Right atrium auricular region (tissue), 2 donors: ENCODE measurements around the gene CTXND2. TPM values are rescaled to one million over a fixed set of nuclear protein-coding genes. Genes with fewer than 3 reads are reported as not detected.

Experiments used
- DNase-seq: peaks from one replicate; pipeline ENCODE4 v3.0.0-alpha.2; 2019; ENCODE audit warnings: low spot score
- H3K27ac ChIP-seq, 2 donors: fragments of 200-600 bp; sonication (generic); 1 replicate in 1 of 2; 2 replicates in 1 of 2; pipeline ENCODE4 v1.5.1; 2016 to 2019
- H3K27me3 ChIP-seq, 2 donors: fragments of 200-600 bp; sonication (generic); one replicate each; pipeline versions ENCODE4 v1.5.1 to v1.6.0; 2017 to 2019
- H3K36me3 ChIP-seq: fragments of 200-600 bp; sonication (generic); one replicate; pipeline ENCODE4 v1.5.1; 2016
- H3K4me1 ChIP-seq, 2 donors: fragments of 200-600 bp; sonication (generic); one replicate each; pipeline versions ENCODE4 v1.5.1 to v1.6.0; 2017 to 2019
- H3K4me3 ChIP-seq, 2 donors: fragments of 200-600 bp; sonication (generic); 1 replicate in 1 of 2; 2 replicates in 1 of 2; pipeline ENCODE4 v1.5.1; 2017 to 2019; ENCODE audit warnings: mild to moderate bottlenecking in 1 of 2, moderate library complexity in 1 of 2
- H3K9me3 ChIP-seq, 2 donors: fragments of 200-600 bp; sonication (generic); one replicate each; pipeline ENCODE4 v1.5.1; 2019
- total RNA-seq, 2 donors: library from RNA; depleted of rRNA; stranded (reverse); fragments of >200 nt; gene quantifications; one replicate each; pipeline ENCODE4 v1.1.0, GENCODE V29; 2016
- TF ChIP-seq, protein P1 (sequence below), 2 donors: fragments of 200-600 bp; sonication (generic); IDR thresholded peaks; one replicate each; pipeline ENCODE4 v1.5.1; 2019; ENCODE audit warnings: antibody characterized with exemption in 2 of 2

The CTXND2 gene
- total RNA-seq, 2 donors from 2014 or later, result 0.28 to 0.41 TPM

DNA sequence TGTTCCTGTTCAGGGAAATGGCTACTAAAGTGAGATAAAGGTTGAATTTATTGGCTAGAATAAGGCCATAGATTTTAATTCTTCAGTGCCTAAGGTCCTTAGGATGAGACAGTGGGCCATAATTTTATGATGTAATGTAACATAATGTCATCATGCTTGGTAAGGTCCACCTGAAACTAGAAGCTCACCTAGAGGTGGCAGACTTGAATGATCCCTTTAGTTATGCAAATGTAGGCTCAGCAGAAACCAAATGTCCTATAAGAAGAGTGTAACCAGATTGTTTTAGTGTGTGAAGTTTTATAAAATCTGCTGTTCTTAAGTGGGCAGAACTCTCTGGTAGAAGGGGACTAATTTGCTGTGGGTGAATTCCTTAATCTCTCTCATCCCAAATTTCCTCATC, 25.7 kb downstream of the CTXND2 start:
- no peaks in the 10 kb centered on the region for H3K9me3 ChIP-seq
- H3K27me3 ChIP-seq, result no peaks in the 10 kb centered on the region
- no peaks in the 10 kb centered on the region for H3K36me3 ChIP-seq
- H3K27ac ChIP-seq, result no peak overlapping the region
- H3K4me3 ChIP-seq, result no peak overlapping the region
- no peak for DNase-seq
- H3K4me1 ChIP-seq, result no peaks in the 10 kb centered on the region
- TF ChIP-seq, protein P1, sequence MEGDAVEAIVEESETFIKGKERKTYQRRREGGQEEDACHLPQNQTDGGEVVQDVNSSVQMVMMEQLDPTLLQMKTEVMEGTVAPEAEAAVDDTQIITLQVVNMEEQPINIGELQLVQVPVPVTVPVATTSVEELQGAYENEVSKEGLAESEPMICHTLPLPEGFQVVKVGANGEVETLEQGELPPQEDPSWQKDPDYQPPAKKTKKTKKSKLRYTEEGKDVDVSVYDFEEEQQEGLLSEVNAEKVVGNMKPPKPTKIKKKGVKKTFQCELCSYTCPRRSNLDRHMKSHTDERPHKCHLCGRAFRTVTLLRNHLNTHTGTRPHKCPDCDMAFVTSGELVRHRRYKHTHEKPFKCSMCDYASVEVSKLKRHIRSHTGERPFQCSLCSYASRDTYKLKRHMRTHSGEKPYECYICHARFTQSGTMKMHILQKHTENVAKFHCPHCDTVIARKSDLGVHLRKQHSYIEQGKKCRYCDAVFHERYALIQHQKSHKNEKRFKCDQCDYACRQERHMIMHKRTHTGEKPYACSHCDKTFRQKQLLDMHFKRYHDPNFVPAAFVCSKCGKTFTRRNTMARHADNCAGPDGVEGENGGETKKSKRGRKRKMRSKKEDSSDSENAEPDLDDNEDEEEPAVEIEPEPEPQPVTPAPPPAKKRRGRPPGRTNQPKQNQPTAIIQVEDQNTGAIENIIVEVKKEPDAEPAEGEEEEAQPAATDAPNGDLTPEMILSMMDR (IDR thresholded peaks at IDR 0.05), result no peak

DNA sequence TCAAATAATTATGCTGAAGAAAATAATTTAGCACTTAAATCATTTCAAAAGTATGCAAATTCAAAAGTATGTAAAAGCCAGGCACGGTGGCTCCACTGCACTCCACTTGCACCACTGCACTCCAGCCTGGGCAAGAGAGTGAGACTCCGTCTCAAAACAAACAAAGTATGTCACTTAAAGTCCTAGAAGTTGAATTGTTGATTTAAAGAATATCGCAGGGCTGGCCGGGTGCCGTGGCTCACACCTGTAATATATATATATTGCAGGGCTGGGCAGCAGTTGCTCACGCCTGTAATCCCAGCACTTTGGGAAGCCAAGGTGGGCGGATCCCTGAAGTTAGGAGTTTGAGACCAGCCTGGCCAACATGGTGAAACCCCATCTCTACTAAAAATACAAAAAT, 30.5 kb downstream of the CTXND2 start:
- Histone ChIP-seq H3K27ac (no peak overlapping the region), H3K9me3 (no peaks in the 10 kb centered on the region), H3K36me3 (no peaks in the 10 kb centered on the region), H3K27me3 (no peaks in the 10 kb centered on the region), H3K4me3 (no peak overlapping the region), H3K4me1 (no peaks in the 10 kb centered on the region)
- TF ChIP-seq, protein P1 (IDR thresholded peaks at IDR 0.05), result no peak
- DNase-seq, result no peak

DNA sequence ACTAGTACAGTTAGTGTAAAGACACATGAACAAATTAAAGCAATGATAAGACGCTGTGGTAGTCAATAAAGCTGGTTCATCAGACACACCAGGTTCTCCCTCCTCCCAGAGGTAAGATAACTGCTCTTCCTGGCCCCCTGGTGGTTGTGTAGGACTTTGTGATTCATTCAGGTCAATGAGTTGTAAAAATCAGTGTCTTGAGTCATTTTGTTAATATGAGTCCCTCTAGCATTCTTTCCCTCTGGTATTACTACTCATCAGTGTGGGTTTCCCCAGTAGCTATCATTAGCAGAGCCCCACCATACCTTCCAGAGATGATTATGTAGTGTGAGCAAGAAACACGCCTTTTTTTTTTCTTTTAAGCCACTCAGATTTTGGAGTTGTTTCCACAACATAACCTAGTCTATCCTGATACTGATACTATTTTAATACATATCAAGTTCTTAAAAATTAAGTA, 35.6 kb downstream of the CTXND2 start:
- H3K27ac ChIP-seq, result no peak overlapping the region
- TF ChIP-seq, protein P1 (IDR thresholded peaks at IDR 0.05), result peak; percentile 58 to 74
- peak; percentile 75 for DNase-seq

GRCh38 chr1:150925080-150925479, 38.1 kb downstream of the CTXND2 start:
- DNase-seq, result no peak
- TF ChIP-seq, protein P1 (IDR thresholded peaks at IDR 0.05), result no peak
- H3K4me1 ChIP-seq, result peaks cover 0 to 8% of the 10 kb centered on the region in 2 donors
- H3K9me3 ChIP-seq, result no peaks in the 10 kb centered on the region
- no peaks in the 10 kb centered on the region for H3K27me3 ChIP-seq
- peaks cover 23% of the 10 kb centered on the region for H3K36me3 ChIP-seq
- H3K27ac ChIP-seq, result peak overlapping the region in 1 of 2 donors; percentile 86
- H3K4me3 ChIP-seq, result peak overlapping the region in 1 of 2 donors; percentile 74

More for the DNA sequence above, 35.6 kb downstream of the CTXND2 start:
- Histone ChIP-seq H3K36me3 (no peaks in the 10 kb centered on the region), H3K27me3 (no peaks in the 10 kb centered on the region), H3K4me3 (no peak overlapping the region), H3K9me3 (no peaks in the 10 kb centered on the region), H3K4me1 (peaks cover 0 to 5% of the 10 kb centered on the region in 2 donors)

DNA sequence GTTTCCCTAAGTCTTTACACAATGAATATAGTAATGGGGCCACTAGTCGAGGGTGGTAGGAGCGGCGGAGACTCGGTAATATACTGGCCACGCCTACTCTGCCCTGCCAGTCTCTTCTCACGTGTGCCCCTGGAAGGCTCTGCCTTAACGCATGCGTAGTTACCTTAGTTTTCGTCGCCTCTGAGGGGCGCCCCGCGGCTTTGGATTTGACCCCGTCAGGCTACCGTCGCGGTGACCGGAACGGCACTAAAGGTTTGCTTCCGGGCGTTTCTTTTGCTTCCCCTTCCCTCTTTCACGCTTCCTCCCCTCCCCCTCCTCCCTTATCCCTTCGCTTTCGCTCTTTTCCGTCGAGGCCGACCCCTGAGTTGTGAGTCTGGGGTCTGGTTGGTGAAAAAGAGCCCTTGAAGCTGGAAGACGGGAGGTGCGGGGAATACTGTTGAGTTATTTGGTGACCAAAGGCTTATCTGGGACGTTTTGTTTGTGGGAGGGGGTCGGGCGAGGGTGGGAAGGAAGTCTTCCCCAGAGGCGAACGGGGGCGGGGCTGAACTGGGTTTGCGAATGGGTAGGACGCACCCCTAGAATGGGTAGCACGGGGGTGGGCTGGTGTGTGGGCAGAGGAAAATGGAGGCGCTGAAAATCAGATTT, 39.3 kb downstream of the CTXND2 start, which contains the start of gene SETDB1:
Gene SETDB1, plus strand, starts transcription at position 267 of the 645 bp plus-strand sequence. CDS start 1,352 bp downstream, outside the sequence.
- Histone ChIP-seq H3K9me3 (no peaks in the 10 kb centered on the region), H3K27me3 (no peaks in the 10 kb centered on the region), H3K36me3 (peaks cover 34% of the 10 kb centered on the region), H3K27ac (peak within 1 kb of the TSS; percentile 86 to 87), H3K4me1 (peaks cover 0 to 8% of the 10 kb centered on the region in 2 donors), H3K4me3 (peak within 1 kb of the TSS; percentile 74 to 90)
- peak; percentile 96 for DNase-seq
- TF ChIP-seq, protein P1 (IDR thresholded peaks at IDR 0.05), result peak in 1 of 2 donors; percentile 41
